PC-9 (cell line): Measurements from ENCODE around the gene NYAP1. TPM values are rescaled to one million over a fixed set of nuclear protein-coding genes. Genes with fewer than 3 reads are reported as not detected.
"Not testable (repeated sequence)": the region's sequence is repeated elsewhere in the genome, so short reads cannot be mapped to it uniquely, and the experiment has no call there.

Experiments
- BruUV-seq: library from RNA; stranded (reverse); fragments of 400-500 nt; replicated peaks from 2 replicates; lab custom pipeline; 2021; lab: Mats Ljungman, UMichigan
- CTCF ChIA-PET: fragments of 300-600 bp; sonication (Branson Sonifier 250); formaldehyde crosslinking; loops from one replicate; lab custom pipeline; 2022; ENCODE audit warnings: antibody characterized with exemption; lab: Charles Lee
- POLR2A ChIA-PET: fragments of 300-600 bp; sonication (Branson Sonifier 250); formaldehyde crosslinking; loops from one replicate; lab custom pipeline; 2022; ENCODE audit warnings: antibody characterized with exemption; ENCODE audit not compliant: unreplicated experiment; lab: Charles Lee
- DNase-seq, 2 experiments: peaks; one replicate each; pipeline versions ENCODE4 v3.0.0 to v3.0.0-alpha.2; 2015 to 2022; ENCODE audit warnings: mixed read lengths in 1 of 2
- H2AFZ ChIP-seq: fragments of 200-600 bp; sonication (generic); 2 replicates; pipeline ENCODE4 v1.8.1; 2017; ENCODE audit warnings: antibody characterized with exemption
- H3F3A ChIP-seq: fragments of 200-600 bp; sonication (generic); 2 replicates; pipeline ENCODE4 v1.8.1; 2017; ENCODE audit warnings: antibody characterized with exemption, mild to moderate bottlenecking, low read depth; ENCODE audit not compliant: insufficient read depth
- H3K27ac ChIP-seq: fragments of 200-600 bp; sonication (generic); 2 replicates; pipeline ENCODE4 v1.6.1; 2016; ENCODE audit warnings: mixed run types
- H3K27me3 ChIP-seq: fragments of 200-600 bp; sonication (generic); 2 replicates; pipeline ENCODE4 v1.6.1; 2016; ENCODE audit warnings: low read depth, mixed run types; ENCODE audit not compliant: insufficient read depth
- H3K36me3 ChIP-seq: fragments of 200-600 bp; sonication (generic); 2 replicates; pipeline ENCODE4 v1.6.1; 2016; ENCODE audit warnings: low read depth, mixed run types
- H3K4me1 ChIP-seq: fragments of 200-600 bp; sonication (generic); replicated peaks from 2 replicates; pipeline ENCODE4 v1.6.1; 2016; ENCODE audit warnings: mixed run types; ENCODE audit not compliant: insufficient read depth
- H3K4me2 ChIP-seq: fragments of 200-600 bp; sonication (generic); 2 replicates; pipeline ENCODE4 v1.6.1; 2017; ENCODE audit warnings: mixed run types
- H3K4me3 ChIP-seq: fragments of 200-600 bp; sonication (generic); 2 replicates; pipeline ENCODE4 v1.6.1; 2016; ENCODE audit warnings: mixed run types
- H3K79me2 ChIP-seq: fragments of 200-600 bp; sonication (generic); 2 replicates; pipeline ENCODE4 v1.6.1; 2017; ENCODE audit warnings: low read depth, mixed run types
- H3K9me2 ChIP-seq: fragments of 200-600 bp; sonication (generic); 2 replicates; pipeline ENCODE4 v1.8.1; 2017; ENCODE audit warnings: mild to moderate bottlenecking; ENCODE audit not compliant: insufficient read depth
- H3K9me3 ChIP-seq: fragments of 200-600 bp; sonication (generic); 2 replicates; pipeline ENCODE4 v1.8.1; 2016; ENCODE audit warnings: low read depth; ENCODE audit not compliant: insufficient read depth
- H4K20me1 ChIP-seq: fragments of 200-600 bp; sonication (generic); 2 replicates; pipeline ENCODE4 v1.8.1; 2017; ENCODE audit not compliant: insufficient read depth
- EZH2 ChIP-seq: fragments of 200-600 bp; sonication (generic); IDR thresholded peaks from 2 replicates; pipeline ENCODE4 v1.8.0; 2017; ENCODE audit warnings: antibody characterized with exemption, low read depth
- intact Hi-C: fragments of 100-400 bp; cut with micrococcal nuclease; formaldehyde crosslinking; loops from one replicate; pipeline ENCODE4 v1.10.0; 2022; ENCODE audit not compliant: unreplicated experiment
- total RNA-seq: library from RNA; stranded (reverse); gene quantifications from 2 replicates; pipeline ENCODE4 v1.2.3, GENCODE V29; 2021
- TF ChIP-seq, protein P1 (sequence below): fragments of 200-600 bp; sonication (generic); conservative IDR thresholded peaks from 2 replicates; pipeline ENCODE4 v1.6.1; 2017; ENCODE audit warnings: mixed run types, antibody characterized with exemption, mild to moderate bottlenecking, moderate library complexity

The NYAP1 gene
- total RNA-seq, 1 experiment from 2014 or later = 1.3 TPM

DNA sequence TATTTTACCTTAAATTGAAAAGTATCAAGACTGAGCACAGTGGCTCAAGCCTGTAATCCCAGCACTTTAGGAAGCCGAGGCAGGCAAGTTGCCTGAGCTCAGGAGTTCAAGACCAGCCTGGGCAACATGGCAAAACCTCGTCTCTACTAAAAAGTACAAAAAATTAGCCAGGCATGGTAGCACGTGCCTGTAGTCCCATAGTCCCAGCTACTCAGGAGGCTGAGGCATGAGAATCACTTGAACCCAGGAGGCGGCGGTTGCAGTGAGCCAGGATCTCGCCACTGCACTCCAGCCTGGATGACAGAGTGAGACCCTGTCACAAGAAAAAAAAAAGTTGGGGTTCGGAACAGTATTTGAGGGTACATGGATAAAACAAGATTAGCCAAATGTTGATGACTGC lies 44.5 kb upstream of the NYAP1 start:
- H2AFZ ChIP-seq, CTCF ChIA-PET, H3K9me3 ChIP-seq, H4K20me1 ChIP-seq, intact Hi-C loops, H3K4me2 ChIP-seq, BruUV-seq, POLR2A ChIA-PET, H3K27ac ChIP-seq, H3K27me3 ChIP-seq, H3K4me3 ChIP-seq, H3K9me2 ChIP-seq, DNase-seq, H3K36me3 ChIP-seq: not testable (repeated sequence)
- Histone ChIP-seq H3K79me2 (peaks cover 16% of the 10 kb centered on the region), H3K4me1 (peaks cover 10% of the 10 kb centered on the region), H3F3A (peaks cover 36% of the 10 kb centered on the region)

DNA sequence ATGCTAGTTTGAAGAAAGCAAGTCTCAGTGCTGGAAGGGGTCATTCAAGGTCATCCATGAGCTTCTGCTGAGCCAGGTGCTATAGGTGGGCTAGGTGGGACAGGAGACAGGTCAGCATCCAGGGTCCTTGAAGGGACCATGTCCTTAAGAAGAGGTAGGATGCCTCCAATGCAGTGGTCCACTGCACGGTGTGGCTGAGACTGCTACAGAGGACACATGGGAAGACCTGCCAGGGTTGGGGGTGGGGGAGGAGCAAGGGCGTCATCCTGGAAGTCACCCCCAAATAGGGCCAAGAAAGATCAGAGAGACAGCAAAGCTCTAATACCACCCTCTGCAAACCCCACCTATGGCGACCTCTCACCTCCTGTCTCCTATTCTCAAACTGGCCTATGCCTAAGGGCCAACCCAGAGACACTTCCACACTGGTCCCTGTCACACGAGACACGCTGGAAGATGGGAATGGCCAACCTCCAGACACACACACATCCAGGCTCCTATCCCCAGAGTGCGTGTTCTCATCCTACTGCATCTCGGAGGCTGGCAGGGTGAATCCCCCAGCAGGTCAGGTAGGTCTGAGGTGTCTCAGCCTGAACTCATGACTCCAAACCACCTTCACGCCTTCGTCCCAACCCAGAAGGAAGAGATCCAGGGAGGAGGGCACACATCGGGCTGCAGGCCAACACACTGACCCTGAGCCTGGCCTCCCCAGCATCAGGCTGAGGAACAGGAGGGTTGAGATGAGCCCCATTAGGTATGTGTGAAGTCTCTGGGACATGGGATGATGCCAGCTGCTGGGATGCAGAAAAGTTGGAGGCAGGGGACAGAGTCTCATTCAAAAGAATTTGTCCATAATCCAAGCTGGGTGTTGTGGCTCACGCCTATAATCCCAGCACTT lies 41.8 kb upstream of the NYAP1 start:
- Histone ChIP-seq H3K4me2 (no peak overlapping the region), H3K27me3 (no peaks in the 10 kb centered on the region), H4K20me1 (no peaks in the 10 kb centered on the region), H2AFZ (no peak overlapping the region), H3K4me1 (peaks cover 14% of the 10 kb centered on the region), H3K4me3 (no peak overlapping the region), H3F3A (peaks cover 20% of the 10 kb centered on the region; the same call in 1 of the 2 replicates), H3K9me3 (no peaks in the 10 kb centered on the region), H3K9me2 (no peaks in the 10 kb centered on the region), H3K79me2 (no peaks in the 10 kb centered on the region), H3K36me3 (no peaks in the 10 kb centered on the region), H3K27ac (no peak overlapping the region)
- CTCF ChIA-PET = no interaction called here
- TF ChIP-seq EZH2 = no peak
- TF ChIP-seq, protein P1, sequence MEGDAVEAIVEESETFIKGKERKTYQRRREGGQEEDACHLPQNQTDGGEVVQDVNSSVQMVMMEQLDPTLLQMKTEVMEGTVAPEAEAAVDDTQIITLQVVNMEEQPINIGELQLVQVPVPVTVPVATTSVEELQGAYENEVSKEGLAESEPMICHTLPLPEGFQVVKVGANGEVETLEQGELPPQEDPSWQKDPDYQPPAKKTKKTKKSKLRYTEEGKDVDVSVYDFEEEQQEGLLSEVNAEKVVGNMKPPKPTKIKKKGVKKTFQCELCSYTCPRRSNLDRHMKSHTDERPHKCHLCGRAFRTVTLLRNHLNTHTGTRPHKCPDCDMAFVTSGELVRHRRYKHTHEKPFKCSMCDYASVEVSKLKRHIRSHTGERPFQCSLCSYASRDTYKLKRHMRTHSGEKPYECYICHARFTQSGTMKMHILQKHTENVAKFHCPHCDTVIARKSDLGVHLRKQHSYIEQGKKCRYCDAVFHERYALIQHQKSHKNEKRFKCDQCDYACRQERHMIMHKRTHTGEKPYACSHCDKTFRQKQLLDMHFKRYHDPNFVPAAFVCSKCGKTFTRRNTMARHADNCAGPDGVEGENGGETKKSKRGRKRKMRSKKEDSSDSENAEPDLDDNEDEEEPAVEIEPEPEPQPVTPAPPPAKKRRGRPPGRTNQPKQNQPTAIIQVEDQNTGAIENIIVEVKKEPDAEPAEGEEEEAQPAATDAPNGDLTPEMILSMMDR = no peak
- intact Hi-C loops = no loop called here
- DNase-seq = no peak
- no TSS peak for BruUV-seq
- POLR2A ChIA-PET = no interaction called here

DNA sequence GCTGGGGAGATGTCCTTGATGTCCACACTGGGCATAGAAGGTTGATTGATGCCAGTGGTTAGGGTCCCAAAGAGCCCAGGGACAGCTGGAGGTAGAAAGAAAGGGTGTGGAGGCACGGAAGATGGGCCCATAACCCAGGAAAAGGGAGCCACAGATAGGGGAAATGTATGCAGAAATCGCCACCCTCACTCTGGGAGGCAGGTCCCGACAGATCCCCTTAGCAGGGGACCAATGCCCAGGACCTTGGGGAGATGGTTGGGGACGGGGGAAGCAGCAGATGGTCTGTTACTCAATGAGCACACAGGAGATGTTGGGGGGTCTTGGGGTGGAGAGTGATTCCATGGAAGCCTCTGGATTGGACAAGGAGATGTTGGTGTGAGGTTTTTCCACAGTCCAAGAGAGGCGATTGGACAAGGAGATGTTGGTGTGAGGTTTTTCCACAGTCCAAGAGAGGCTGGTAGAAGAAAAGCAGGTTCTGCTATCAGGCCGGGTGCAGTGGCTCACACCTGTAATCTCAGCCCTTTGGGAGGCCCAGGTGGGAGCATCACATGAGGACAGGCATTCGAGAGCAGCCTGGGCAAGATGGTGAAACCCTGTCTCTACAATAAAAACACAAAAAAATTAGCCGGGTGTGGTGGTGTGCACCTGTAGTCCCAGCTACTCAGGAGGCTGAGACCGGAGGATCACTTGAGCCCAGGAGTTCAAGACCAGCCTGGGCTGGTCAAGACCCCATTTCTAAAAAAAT lies 40.5 kb upstream of the NYAP1 start:
- Histone ChIP-seq H4K20me1 (no peaks in the 10 kb centered on the region), H3K4me1 (peaks cover 14% of the 10 kb centered on the region), H3K4me3 (no peak overlapping the region), H3K36me3 (no peaks in the 10 kb centered on the region), H3K79me2 (no peaks in the 10 kb centered on the region), H3K9me3 (no peaks in the 10 kb centered on the region), H3F3A (peaks cover 8% of the 10 kb centered on the region; the same call in 1 of the 2 replicates), H3K27ac (no peak overlapping the region), H2AFZ (no peak overlapping the region), H3K27me3 (no peaks in the 10 kb centered on the region), H3K4me2 (no peak overlapping the region), H3K9me2 (no peaks in the 10 kb centered on the region)
- DNase-seq = no peak
- POLR2A ChIA-PET = no interaction called here
- TF ChIP-seq EZH2 = no peak
- TF ChIP-seq, protein P1 = no peak
- CTCF ChIA-PET = no interaction called here
- no TSS peak for BruUV-seq
- intact Hi-C loops = no loop called here
